ENCODE measurements around the gene UBE2H.

The UBE2H gene

GRCh38 chr7:129845178-129845971 lies 107.4 kb downstream of the UBE2H start:
- DNase-seq (ENCODE audit: low spot score) = no peak
- no peak for TF ChIP-seq CTCF (IDR thresholded peaks at IDR 0.05; ENCODE audit: borderline replicate concordance, control extremely low read depth, extremely low read depth, insufficient read depth, missing control alignments)
- in situ Hi-C loops (cut with MboI; ENCODE audit: low sequenced_read_pairs, unreplicated experiment) = loop anchor here (10.0 kb wide), 1 partner anchor 169 kb away; no protein-coding TSS in a partner anchor

GRCh38 chr7:129843978-129844840 lies 108.6 kb downstream of the UBE2H start:
- in situ Hi-C loops (cut with MboI; ENCODE audit: low sequenced_read_pairs, unreplicated experiment) = loop anchor here (10.0 kb wide), 1 partner anchor 171 kb away; no protein-coding TSS in a partner anchor
- no peak for TF ChIP-seq CTCF (IDR thresholded peaks at IDR 0.05; ENCODE audit: borderline replicate concordance, control extremely low read depth, extremely low read depth, insufficient read depth, missing control alignments)
- no peak for DNase-seq (ENCODE audit: low spot score)

GRCh38 chr7:129843365-129843898 lies 109.3 kb downstream of the UBE2H start:
- in situ Hi-C loops (cut with MboI; ENCODE audit: low sequenced_read_pairs, unreplicated experiment) = loop anchor here (10.0 kb wide), 1 partner anchor 171 kb away; no protein-coding TSS in a partner anchor
- DNase-seq (ENCODE audit: low spot score) = no peak
- no peak for TF ChIP-seq CTCF (IDR thresholded peaks at IDR 0.05; ENCODE audit: borderline replicate concordance, control extremely low read depth, extremely low read depth, insufficient read depth, missing control alignments)

- DNase-seq (ENCODE audit: low spot score) = no peak
- in situ Hi-C loops (cut with MboI; ENCODE audit: low sequenced_read_pairs, unreplicated experiment) = loop anchor here (10.0 kb wide), 1 partner anchor 173 kb away; no protein-coding TSS in a partner anchor
- TF ChIP-seq CTCF (IDR thresholded peaks at IDR 0.05; ENCODE audit: borderline replicate concordance, control extremely low read depth, extremely low read depth, insufficient read depth, missing control alignments) = no peak
These were observed 111.3 kb downstream of the UBE2H start for GRCh38 chr7:129841465-129841864.

GRCh38 chr7:129840757-129841156 lies 112.0 kb downstream of the UBE2H start:
- in situ Hi-C loops (cut with MboI; ENCODE audit: low sequenced_read_pairs, unreplicated experiment) = loop anchor here (10.0 kb wide), 1 partner anchor 174 kb away; no protein-coding TSS in a partner anchor
- no peak for DNase-seq (ENCODE audit: low spot score)
- no peak for TF ChIP-seq CTCF (IDR thresholded peaks at IDR 0.05; ENCODE audit: borderline replicate concordance, control extremely low read depth, extremely low read depth, insufficient read depth, missing control alignments)

- TF ChIP-seq CTCF (IDR thresholded peaks at IDR 0.05; ENCODE audit: borderline replicate concordance, control extremely low read depth, extremely low read depth, insufficient read depth, missing control alignments) = no peak
- DNase-seq (ENCODE audit: low spot score) = no peak
- in situ Hi-C loops (cut with MboI; ENCODE audit: low sequenced_read_pairs, unreplicated experiment) = no loop called here
These were observed 115.8 kb downstream of the UBE2H start for GRCh38 chr7:129836983-129837382.
